NCI-H82 (cell line): ENCODE results near the gene LYPLA2.

ENCODE experiments used
- DNase-seq: peaks from one replicate; lab custom pipeline; 2025; lab: John Stamatoyannopoulos, UW

LYPLA2 gene

GRCh38 chr1:23790696-23791515 is at the start of gene LYPLA2:
LYPLA2 (plus strand) TSS chr1:23791145; CDS start chr1:23792683, 1,538 bp downstream.
- DNase-seq: peak; percentile 95

DNA sequence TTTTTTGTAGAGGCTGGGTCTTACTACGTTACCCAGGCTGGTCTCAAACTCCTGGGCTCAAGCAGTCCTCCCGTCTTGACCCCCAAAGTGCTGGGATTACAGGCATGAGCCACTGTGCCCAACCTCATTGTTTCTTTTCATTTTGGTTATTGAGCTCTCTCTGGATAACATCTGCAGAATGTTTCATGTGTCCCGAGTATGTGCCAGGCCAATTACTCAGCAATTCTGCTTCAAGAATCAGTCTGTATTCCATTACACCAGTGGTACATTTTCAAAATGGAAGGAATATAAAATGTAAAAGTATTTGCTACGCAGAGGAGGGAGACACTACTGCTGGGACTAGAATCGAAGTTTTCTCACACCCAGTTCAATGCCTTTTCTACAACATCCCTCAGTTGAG is 49.3 kb upstream of the LYPLA2 start:
- DNase-seq: no peak

GRCh38 chr1:23742670-23743286 is 48.2 kb upstream of the LYPLA2 start:
- DNase-seq: peak; percentile 84

DNA sequence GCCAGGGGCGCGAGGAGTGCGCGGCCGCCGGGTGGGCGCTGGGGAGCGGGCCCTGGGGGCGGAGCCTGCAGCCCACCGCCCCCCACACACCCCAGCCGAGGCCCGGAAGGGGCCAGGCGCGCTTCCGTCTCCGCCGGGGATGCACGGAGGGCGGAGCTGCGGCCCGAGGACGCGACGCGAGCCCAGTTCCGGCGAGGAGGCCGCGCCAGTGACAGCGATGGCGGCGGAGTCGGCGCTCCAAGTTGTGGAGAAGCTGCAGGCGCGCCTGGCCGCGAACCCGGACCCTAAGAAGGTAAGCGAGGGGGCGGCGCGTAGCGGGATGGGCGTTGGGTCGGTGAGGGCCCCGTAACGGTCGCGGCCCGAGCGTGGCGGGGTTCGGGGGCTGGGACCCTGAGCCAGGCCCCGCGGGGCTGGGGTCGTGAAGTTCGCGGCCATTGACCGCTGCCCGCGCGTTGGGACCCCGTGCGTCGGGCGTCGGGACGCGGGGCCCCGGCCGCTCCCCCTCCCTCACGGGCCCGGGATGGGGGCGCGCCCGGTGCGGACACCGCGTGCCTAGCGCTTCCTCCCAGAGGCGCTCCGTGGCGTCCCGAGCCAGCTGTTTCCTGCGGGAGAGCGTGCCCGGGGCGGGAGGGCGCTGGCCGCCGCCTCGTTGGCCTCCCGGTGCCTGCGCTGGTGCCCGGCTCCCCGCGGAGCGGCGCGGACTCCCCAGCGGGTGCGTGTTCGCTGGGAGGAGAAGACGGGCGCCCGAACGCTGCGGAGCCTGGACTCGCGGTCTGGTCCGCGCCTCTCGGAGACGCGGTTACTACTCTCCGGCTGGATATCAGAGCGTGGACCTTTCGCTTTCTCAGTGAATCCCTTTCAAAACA is 47.4 kb upstream of the LYPLA2 start, which contains the start of gene ELOA:
Gene ELOA, plus strand, starts transcription at position 185 of the 866 bp plus-strand sequence. Its CDS starts 33 bp downstream, at position 218.
- DNase-seq: peak; percentile 88

- peak; percentile 54 for DNase-seq
Measured at GRCh38 chr1:23745515-23745914, 45.4 kb upstream of the LYPLA2 start.

- DNase-seq: no peak
Measured at GRCh38 chr1:23748016-23748415, 42.9 kb upstream of the LYPLA2 start.

GRCh38 chr1:23751050-23751814 is 39.7 kb upstream of the LYPLA2 start:
- DNase-seq: peak; percentile 76

GRCh38 chr1:23751815-23752200 is 39.1 kb upstream of the LYPLA2 start:
- no peak for DNase-seq

DNA sequence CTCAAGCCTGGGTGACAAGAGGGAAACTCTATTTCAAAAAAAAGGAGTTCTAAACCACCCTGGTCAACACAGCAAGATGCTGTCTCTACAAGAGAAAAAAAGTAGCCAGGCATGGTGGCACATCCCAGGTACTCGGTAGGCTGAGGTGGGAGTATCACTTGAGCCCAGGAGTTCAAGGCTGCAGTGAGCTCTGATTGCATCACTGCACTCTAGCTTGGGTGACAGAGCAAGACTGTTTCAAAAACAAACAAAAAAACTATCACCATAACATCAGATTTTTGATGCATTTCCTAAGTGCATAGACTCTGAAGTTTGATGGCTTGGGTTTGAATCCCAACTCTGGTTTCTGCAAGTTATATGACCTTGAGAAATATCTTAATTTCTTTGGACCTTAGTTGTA is 38.0 kb upstream of the LYPLA2 start:
- no peak for DNase-seq

DNA sequence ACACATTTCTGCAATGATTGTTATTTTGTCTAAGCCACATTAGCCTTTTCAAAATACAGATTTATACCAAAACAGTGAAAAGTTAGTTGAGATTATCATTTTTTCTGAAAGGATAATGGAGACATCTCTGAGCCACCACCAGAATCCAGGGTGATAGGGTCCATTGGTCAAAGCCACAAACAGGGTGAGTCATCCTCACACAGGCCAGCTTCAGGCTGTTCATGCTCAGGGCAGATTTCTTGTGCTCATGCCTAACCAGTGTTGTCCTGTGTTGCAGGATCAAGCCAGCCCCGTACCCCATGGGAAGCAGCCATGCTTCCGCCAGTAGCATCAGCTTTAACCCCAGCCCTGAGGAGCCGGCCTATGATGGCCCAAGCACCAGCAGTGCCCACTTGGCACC is 34.3 kb upstream of the LYPLA2 start:
- no peak for DNase-seq

DNA sequence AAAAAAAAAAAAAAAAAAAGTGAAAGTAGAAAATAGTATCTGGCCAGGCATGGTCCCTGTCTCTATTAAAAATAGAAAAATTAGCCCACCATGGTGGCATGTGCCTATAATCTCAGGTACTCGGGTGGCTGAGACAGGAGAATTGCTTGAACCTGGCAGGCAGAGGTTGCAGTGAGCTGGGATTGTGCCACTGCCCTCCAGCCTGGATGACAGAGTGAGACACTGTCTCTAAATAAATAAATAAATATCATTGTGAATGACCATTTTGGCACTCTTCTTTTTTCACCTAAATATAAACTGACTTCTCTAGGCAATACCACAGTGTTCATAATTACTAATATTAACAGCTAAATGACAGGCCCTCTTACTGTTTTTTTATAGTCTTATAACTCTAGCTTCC is 33.1 kb upstream of the LYPLA2 start:
- no peak for DNase-seq

DNA sequence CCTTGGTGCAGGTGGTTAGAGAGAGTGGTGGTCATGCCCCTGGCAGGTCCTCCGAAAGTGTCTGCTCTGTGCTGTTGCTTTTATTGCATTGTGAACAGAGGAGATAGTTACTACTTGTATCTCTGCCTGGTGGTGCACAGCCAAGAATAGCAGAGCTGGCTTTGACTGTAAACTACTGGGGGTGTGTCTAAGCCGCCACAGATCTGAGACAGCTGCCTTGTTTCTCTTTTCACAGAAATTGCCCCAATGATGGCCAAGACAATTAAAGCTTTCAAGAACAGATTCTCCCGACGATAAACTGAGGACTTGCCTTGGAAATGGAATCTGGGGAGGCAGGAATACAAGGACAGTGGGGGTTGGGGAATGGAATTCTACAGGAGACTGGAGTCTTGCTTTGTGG is 31.7 kb upstream of the LYPLA2 start:
- DNase-seq: no peak

DNA sequence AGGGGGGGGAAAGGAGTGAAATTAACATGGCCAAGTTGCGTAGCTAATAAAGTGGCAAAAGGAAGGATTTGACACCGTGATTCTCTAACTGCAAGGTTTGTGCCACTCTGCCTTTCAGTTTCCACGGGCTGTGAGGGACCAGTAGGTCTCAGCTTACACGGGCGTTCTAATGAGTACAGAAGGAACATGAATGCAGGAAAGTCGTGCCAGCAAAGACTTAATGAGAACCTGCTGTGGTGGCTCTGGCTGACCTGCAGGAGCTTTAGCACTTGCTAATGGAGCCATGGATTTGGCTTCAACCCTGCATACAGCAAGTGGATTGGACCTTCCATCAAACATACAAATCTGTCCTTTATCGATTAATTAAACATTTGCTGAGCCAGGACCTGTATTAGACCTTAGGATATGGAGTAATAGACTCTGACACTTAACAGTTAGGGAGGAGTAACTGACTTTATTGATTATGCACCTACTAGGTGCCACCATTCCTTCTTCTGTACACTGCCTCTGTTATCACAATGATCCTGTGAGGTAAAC is 27.8 kb upstream of the LYPLA2 start:
- DNase-seq: peak; percentile 28

- no peak for DNase-seq
Measured at GRCh38 chr1:23768733-23769132, 22.2 kb upstream of the LYPLA2 start.

DNA sequence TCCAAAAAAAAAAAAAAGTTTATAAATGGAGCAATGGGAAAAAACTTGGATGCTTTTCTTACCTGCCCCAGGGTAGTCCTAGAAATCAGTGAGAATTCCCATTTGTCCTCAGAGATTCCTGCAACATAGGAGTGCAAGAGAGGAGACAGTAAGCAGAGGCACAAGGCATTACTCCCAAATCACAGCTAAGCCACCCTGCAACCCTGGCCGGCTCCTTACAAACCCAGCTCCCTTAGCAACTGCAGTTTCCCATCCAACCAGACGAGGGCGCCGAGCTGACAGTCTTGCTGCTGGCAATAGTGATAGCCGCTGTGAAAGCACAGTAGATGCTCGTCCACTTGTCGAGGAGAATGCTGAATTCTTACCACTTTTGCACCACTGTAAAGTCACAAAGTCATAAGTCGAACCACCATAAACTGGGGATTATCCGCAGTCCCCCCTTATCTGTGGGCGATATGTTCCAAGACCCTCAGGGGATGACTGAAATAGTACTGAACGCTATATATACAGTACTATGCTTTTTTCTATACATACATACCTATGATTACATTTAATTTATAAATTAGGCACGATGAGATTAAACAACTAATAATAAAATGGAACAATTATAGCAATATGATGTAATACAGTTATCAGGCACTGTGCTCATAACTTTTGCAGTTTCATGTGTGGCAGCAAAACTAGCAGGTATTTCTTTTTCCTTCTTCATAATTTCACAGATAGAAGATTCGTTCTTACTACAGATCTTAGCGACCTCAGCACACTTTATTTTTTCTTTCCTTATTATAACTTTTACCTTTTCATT is 18.7 kb upstream of the LYPLA2 start:
- DNase-seq: peak; percentile 94

GRCh38 chr1:23772854-23773242 is 18.1 kb upstream of the LYPLA2 start:
- no peak for DNase-seq

GRCh38 chr1:23774174-23774880 is 16.6 kb upstream of the LYPLA2 start:
- no peak for DNase-seq

GRCh38 chr1:23776217-23776616 is 14.7 kb upstream of the LYPLA2 start:
- DNase-seq: no peak

GRCh38 chr1:23777979-23778814 is 12.7 kb upstream of the LYPLA2 start, which contains the start of gene PITHD1:
PITHD1 (plus strand) TSS chr1:23778418; CDS start chr1:23778516, 98 bp downstream.
- peak; percentile 95 for DNase-seq
